SU-DHL-6 (cell line): ENCODE data around the gene CD80.

Experiments
- H2AFZ ChIP-seq: fragments of 200-600 bp; sonication (generic); 2 replicates; pipeline ENCODE4 v1.6.1; 2014; ENCODE audit warnings: low read depth, mild to moderate bottlenecking, moderate library complexity, mixed read lengths, antibody characterized with exemption, low read length; ENCODE audit not compliant: severe bottlenecking
- H3F3A ChIP-seq: fragments of 200-600 bp; shearing (Covaris generic); 2 replicates; pipeline ENCODE4 v1.6.0; 2016; ENCODE audit warnings: antibody characterized with exemption, mild to moderate bottlenecking; ENCODE audit not compliant: insufficient read depth
- H3K27ac ChIP-seq: fragments of 200-600 bp; sonication (generic); 2 replicates; pipeline ENCODE4 v1.5.1; 2016; ENCODE audit warnings: low read depth, mild to moderate bottlenecking, low read length, moderate library complexity, mixed read lengths
- H3K27me3 ChIP-seq: fragments of 200-600 bp; sonication (generic), shearing (Covaris generic); 2 replicates; pipeline ENCODE4 v1.6.0; 2014; ENCODE audit warnings: mild to moderate bottlenecking, low read length
- H3K36me3 ChIP-seq: fragments of 200-600 bp; sonication (generic); 2 replicates; pipeline ENCODE4 v1.6.1; 2014; ENCODE audit warnings: mild to moderate bottlenecking, low read length, mixed read lengths
- H3K4me2 ChIP-seq: fragments of 300-600, 200-600 bp; shearing (Covaris generic), sonication (generic); 2 replicates; pipeline ENCODE4 v1.6.0; 2014; ENCODE audit warnings: low read length, low read depth, mild to moderate bottlenecking; ENCODE audit not compliant: poor library complexity, severe bottlenecking
- H3K4me3 ChIP-seq: fragments of 200-600 bp; sonication (generic); 2 replicates; pipeline ENCODE4 v1.5.1; 2014; ENCODE audit warnings: antibody characterized with exemption, low read length, mild to moderate bottlenecking, mixed read lengths; ENCODE audit not compliant: insufficient read depth, poor library complexity, severe bottlenecking
- H3K79me2 ChIP-seq: fragments of 200-600 bp; sonication (generic); 2 replicates; pipeline ENCODE4 v1.6.1; 2014; ENCODE audit warnings: mild to moderate bottlenecking, low read length, moderate library complexity; ENCODE audit not compliant: insufficient read depth
- H3K9ac ChIP-seq: fragments of 200-600 bp; sonication (generic); 2 replicates; pipeline ENCODE4 v1.7.0; 2014; ENCODE audit warnings: mild to moderate bottlenecking, low read length
- H3K9me2 ChIP-seq: fragments of 200-600 bp; sonication (generic); replicated peaks from 2 replicates; pipeline ENCODE4 v1.6.1; 2014; ENCODE audit warnings: low read length; ENCODE audit not compliant: insufficient read depth
- H3K9me3 ChIP-seq: fragments of 200-600 bp; sonication (generic); 2 replicates; pipeline ENCODE4 v1.6.1; 2014; ENCODE audit warnings: low read length, mixed read lengths; ENCODE audit not compliant: insufficient read depth
- H4K20me1 ChIP-seq: fragments of 200-600 bp; sonication (generic); 2 replicates; pipeline ENCODE4 v1.6.1; 2014; ENCODE audit warnings: low read depth, mild to moderate bottlenecking, antibody characterized with exemption, low read length, moderate library complexity, mixed read lengths
- CTCF ChIP-seq: fragments of 200-600 bp; sonication (generic); IDR thresholded peaks from one replicate; pipeline ENCODE4 v1.5.1; 2017; ENCODE audit warnings: antibody characterized with exemption, mild to moderate bottlenecking, low read length, moderate library complexity; ENCODE audit not compliant: insufficient read depth, poor library complexity, severe bottlenecking
- EZH2phosphoT487 ChIP-seq: fragments of 200-600 bp; sonication (generic), shearing (Covaris generic); conservative IDR thresholded peaks from 2 replicates; pipeline ENCODE4 v1.6.1; 2018; ENCODE audit warnings: mild to moderate bottlenecking, antibody characterized with exemption, low read length, moderate library complexity, mixed read lengths

Gene CD80

GRCh38 chr3:119507404-119507803 is 52.0 kb downstream of the CD80 start:
- TF ChIP-seq CTCF (no peak), EZH2phosphoT487 (no peak)
- no peak overlapping the region for H3K4me2 ChIP-seq
- no peaks in the 10 kb centered on the region for H3K9me3 ChIP-seq
- no peak overlapping the region for H2AFZ ChIP-seq
- H3K36me3 ChIP-seq, result peaks cover 26% of the 10 kb centered on the region
- no peaks in the 10 kb centered on the region for H4K20me1 ChIP-seq
- no peak overlapping the region for H3K9ac ChIP-seq
- H3K27me3 ChIP-seq, result no peaks in the 10 kb centered on the region
- peaks cover 5% of the 10 kb centered on the region; the same call in 1 of the 2 replicates for H3K79me2 ChIP-seq
- no peaks in the 10 kb centered on the region for H3K9me2 ChIP-seq
- H3K4me3 ChIP-seq, result no peak overlapping the region
- no peak overlapping the region for H3K27ac ChIP-seq
- 0 out of 2 replicates have a peak, but pooled peaks cover 11% of the 10 kb centered on the region for H3F3A ChIP-seq

DNA sequence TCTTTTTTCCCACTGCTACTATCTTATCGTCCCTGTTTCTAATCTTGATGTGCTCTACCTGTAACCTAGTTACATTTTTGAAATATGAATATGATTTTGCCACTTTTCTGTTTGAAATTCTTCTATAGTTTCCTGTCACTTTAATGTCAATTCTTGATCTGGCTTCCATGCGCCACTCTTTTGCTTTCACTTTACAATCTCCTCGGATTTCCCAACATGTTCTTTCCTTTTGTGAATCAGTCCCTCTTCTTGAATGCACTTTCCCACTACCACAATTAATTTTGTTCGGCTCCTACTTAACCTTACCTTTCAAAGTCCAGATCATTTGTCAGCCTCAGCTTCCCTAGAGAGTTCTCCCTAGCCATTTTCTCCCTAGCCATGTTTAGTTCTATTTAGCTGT is 52.8 kb downstream of the CD80 start:
- H3K9me3 ChIP-seq, result no peaks in the 10 kb centered on the region
- no peak overlapping the region for H2AFZ ChIP-seq
- no peak overlapping the region for H3K27ac ChIP-seq
- no peak overlapping the region for H3K4me2 ChIP-seq
- H3K27me3 ChIP-seq, result no peaks in the 10 kb centered on the region
- TF ChIP-seq CTCF (no peak), EZH2phosphoT487 (no peak)
- no peaks in the 10 kb centered on the region for H4K20me1 ChIP-seq
- H3K9ac ChIP-seq, result no peak overlapping the region
- H3K36me3 ChIP-seq, result peaks cover 23% of the 10 kb centered on the region
- H3K4me3 ChIP-seq, result no peak overlapping the region
- H3K79me2 ChIP-seq, result peaks cover 8% of the 10 kb centered on the region; the same call in 1 of the 2 replicates
- H3F3A ChIP-seq, result 0 out of 2 replicates have a peak, but pooled peaks cover 6% of the 10 kb centered on the region
- no peaks in the 10 kb centered on the region for H3K9me2 ChIP-seq

DNA sequence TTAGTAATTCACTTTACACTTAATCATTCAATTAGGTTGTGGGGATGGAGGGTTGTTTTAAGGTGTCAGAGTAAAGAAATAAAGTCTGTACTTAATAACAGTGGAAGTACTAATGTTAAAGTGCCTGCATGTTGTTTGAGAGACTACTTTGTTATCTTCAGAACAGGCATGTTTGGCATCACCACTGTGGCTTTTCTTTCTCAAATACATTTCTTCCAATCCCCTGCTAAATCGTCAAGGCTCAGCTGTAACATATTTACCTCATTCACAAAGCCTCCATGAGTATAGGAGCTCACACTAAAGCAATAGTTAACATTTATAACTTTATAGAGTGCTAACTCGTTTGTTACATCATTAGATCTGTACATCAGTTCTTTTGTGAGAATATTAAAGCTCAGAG is 58.5 kb downstream of the CD80 start:
- peak overlapping the region; percentile 65 for H3K27ac ChIP-seq
- peaks cover 12% of the 10 kb centered on the region for H3K36me3 ChIP-seq
- no peaks in the 10 kb centered on the region for H4K20me1 ChIP-seq
- peak overlapping the region; percentile 94 for H3K9ac ChIP-seq
- TF ChIP-seq EZH2phosphoT487, result no peak
- TF ChIP-seq CTCF, result no peak
- peaks cover 28% of the 10 kb centered on the region; the same call in 1 of the 2 replicates for H3F3A ChIP-seq
- H3K79me2 ChIP-seq, result peaks cover 37% of the 10 kb centered on the region
- no peaks in the 10 kb centered on the region for H3K9me3 ChIP-seq
- H3K4me3 ChIP-seq, result no peak overlapping the region
- no peaks in the 10 kb centered on the region for H3K9me2 ChIP-seq
- peak overlapping the region; percentile 98 for H3K4me2 ChIP-seq
- H2AFZ ChIP-seq, result no peak overlapping the region
- no peaks in the 10 kb centered on the region for H3K27me3 ChIP-seq
